Measurements from ENCODE around the gene ZDHHC6. TPM values are rescaled to one million over a fixed set of nuclear protein-coding genes. Genes with fewer than 3 reads are reported as not detected.

Gene ZDHHC6
- total and polyA plus RNA-seq, 7 donors: 10.7 to 27.7 (median 14.0) TPM

- no peaks in the 10 kb centered on the region for H3K4me1 ChIP-seq
- no peak for TF ChIP-seq CTCF (IDR thresholded peaks at IDR 0.05)
- no peak for ATAC-seq
- WGBS, 3 donors: 72 to 82% (median 76%) methylated on average over 13 to 15 of the region's 15 CpGs
- intact Hi-C loops (cut with DNase I): loop anchor here in 1 of 2 donors (10.0 kb wide), 1 partner anchor 115 kb away; no protein-coding TSS in a partner anchor
- H3K27me3 ChIP-seq (ENCODE audit: insufficient read depth in 3 of 3, low read length in 2 of 3): no peaks in the 10 kb centered on the region
- H3K27ac ChIP-seq: no peak overlapping the region
- peaks cover 11 to 96% of the 10 kb centered on the region in 2 donors for H3K36me3 ChIP-seq (ENCODE audit: insufficient read depth in 1 of 2, low read depth in 1 of 2)
- DNase-seq: no peak
- H3K4me3 ChIP-seq: no peak overlapping the region
- H3K9me3 ChIP-seq: no peaks in the 10 kb centered on the region
Observed at GRCh38 chr10:112429654-112430230, 17.0 kb downstream of the ZDHHC6 start.

GRCh38 chr10:112429147-112429546 lies 17.6 kb downstream of the ZDHHC6 start:
- 77 to 80% (median 80%) methylated on average over 3 of the region's 3 CpGs for WGBS, 3 donors
- Histone ChIP-seq H3K36me3 (ENCODE audit: insufficient read depth in 1 of 2, low read depth in 1 of 2) (peaks cover 11 to 96% of the 10 kb centered on the region in 2 donors), H3K27ac (no peak overlapping the region), H3K27me3 (ENCODE audit: insufficient read depth in 3 of 3, low read length in 2 of 3) (no peaks in the 10 kb centered on the region), H3K9me3 (no peaks in the 10 kb centered on the region), H3K4me3 (no peak overlapping the region), H3K4me1 (no peaks in the 10 kb centered on the region)
- no peak for ATAC-seq
- no peak for DNase-seq
- no peak for TF ChIP-seq CTCF (IDR thresholded peaks at IDR 0.05)
- intact Hi-C loops (cut with DNase I): no loop called here

GRCh38 chr10:112426111-112426510 lies 20.6 kb downstream of the ZDHHC6 start:
- Histone ChIP-seq H3K27me3 (ENCODE audit: insufficient read depth in 3 of 3, low read length in 2 of 3) (no peaks in the 10 kb centered on the region), H3K4me1 (no peaks in the 10 kb centered on the region), H3K9me3 (no peaks in the 10 kb centered on the region), H3K27ac (no peak overlapping the region), H3K4me3 (no peak overlapping the region), H3K36me3 (ENCODE audit: insufficient read depth in 1 of 2, low read depth in 1 of 2) (peaks cover 5 to 79% of the 10 kb centered on the region in 2 donors)
- 57 to 76% (median 57%) methylated on average over 2 of the region's 2 CpGs for WGBS, 3 donors
- intact Hi-C loops (cut with DNase I): no loop called here
- DNase-seq (no peak), ATAC-seq (no peak)
- TF ChIP-seq CTCF (IDR thresholded peaks at IDR 0.05): no peak

- intact Hi-C loops (cut with DNase I): no loop called here
- no peak for ATAC-seq
- H3K27me3 ChIP-seq (ENCODE audit: insufficient read depth in 3 of 3, low read length in 2 of 3): no peaks in the 10 kb centered on the region
- H3K36me3 ChIP-seq (ENCODE audit: insufficient read depth in 1 of 2, low read depth in 1 of 2): peaks cover 2 to 65% of the 10 kb centered on the region in 2 donors
- no peaks in the 10 kb centered on the region for H3K9me3 ChIP-seq
- H3K27ac ChIP-seq: no peak overlapping the region
- no peak for DNase-seq
- no peaks in the 10 kb centered on the region for H3K4me1 ChIP-seq
- no peak for TF ChIP-seq CTCF (IDR thresholded peaks at IDR 0.05)
- no peak overlapping the region for H3K4me3 ChIP-seq
- WGBS, 3 donors: 70 to 76% (median 74%) methylated on average over 2 of the region's 2 CpGs
Observed at GRCh38 chr10:112424651-112425050, 22.1 kb downstream of the ZDHHC6 start.

- TF ChIP-seq CTCF (IDR thresholded peaks at IDR 0.05): no peak
- ATAC-seq: no peak
- Histone ChIP-seq H3K27ac (no peak overlapping the region), H3K4me3 (no peak overlapping the region), H3K27me3 (ENCODE audit: insufficient read depth in 3 of 3, low read length in 2 of 3) (no peaks in the 10 kb centered on the region), H3K36me3 (ENCODE audit: insufficient read depth in 1 of 2, low read depth in 1 of 2) (peaks cover 0 to 40% of the 10 kb centered on the region in 2 donors), H3K9me3 (no peaks in the 10 kb centered on the region), H3K4me1 (no peaks in the 10 kb centered on the region)
- intact Hi-C loops (cut with DNase I): no loop called here
- no peak for DNase-seq
- 80 to 88% (median 85%) methylated on average over 3 of the region's 3 CpGs for WGBS, 3 donors
Observed at GRCh38 chr10:112421731-112422130, 25.0 kb downstream of the ZDHHC6 start.
